Measurements from ENCODE around the gene HSPA9.

Gene HSPA9

DNA sequence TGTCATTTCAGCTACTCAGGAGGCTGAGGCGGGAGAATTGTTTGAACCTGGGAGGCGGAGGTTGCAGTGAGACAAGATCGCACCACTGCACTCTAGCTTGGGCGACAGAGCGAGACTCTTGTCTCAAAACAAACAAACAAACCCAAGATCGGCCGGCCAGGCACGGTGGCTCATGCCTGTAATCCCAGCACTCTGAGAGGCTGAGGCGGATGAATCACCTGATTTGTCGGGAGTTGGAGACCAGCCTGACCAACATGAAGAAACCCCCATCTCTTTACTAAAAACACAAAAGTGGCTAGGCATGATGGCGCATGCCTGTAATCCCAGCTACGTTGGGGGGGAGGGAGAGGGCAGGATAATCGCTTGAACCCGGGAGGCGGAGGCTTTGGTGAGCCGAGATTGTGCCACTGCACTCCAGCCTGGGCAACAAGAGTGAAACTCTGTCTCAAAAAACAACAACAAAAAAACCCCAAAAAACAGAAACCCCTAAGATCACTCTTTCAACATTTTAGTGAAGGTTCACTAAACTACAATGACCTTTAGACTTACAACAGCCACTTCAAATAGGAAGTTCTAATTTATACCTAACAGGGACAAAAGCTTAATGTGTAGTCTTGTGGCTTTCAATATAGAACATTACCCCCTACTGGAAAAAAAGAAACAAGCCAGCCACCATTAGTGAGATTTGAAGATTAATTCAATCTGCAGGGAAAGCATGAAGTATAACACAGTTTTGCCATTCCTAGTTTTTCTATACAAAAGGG, 7.0 kb downstream of the HSPA9 start:
- ATAC-seq (ENCODE audit: insufficient read depth, low read depth) (no peak), DNase-seq (no peak)
- TF ChIP-seq, protein P1, sequence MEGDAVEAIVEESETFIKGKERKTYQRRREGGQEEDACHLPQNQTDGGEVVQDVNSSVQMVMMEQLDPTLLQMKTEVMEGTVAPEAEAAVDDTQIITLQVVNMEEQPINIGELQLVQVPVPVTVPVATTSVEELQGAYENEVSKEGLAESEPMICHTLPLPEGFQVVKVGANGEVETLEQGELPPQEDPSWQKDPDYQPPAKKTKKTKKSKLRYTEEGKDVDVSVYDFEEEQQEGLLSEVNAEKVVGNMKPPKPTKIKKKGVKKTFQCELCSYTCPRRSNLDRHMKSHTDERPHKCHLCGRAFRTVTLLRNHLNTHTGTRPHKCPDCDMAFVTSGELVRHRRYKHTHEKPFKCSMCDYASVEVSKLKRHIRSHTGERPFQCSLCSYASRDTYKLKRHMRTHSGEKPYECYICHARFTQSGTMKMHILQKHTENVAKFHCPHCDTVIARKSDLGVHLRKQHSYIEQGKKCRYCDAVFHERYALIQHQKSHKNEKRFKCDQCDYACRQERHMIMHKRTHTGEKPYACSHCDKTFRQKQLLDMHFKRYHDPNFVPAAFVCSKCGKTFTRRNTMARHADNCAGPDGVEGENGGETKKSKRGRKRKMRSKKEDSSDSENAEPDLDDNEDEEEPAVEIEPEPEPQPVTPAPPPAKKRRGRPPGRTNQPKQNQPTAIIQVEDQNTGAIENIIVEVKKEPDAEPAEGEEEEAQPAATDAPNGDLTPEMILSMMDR (IDR thresholded peaks at IDR 0.05; ENCODE audit: borderline replicate concordance, extremely low read depth, low read length, poor library complexity, severe bottlenecking) = peak; percentile 13
- TF ChIP-seq EZH2 (IDR thresholded peaks at IDR 0.05; ENCODE audit: borderline replicate concordance, low read depth, low read length, severe bottlenecking) = no peak
- peaks cover 49% of the 10 kb centered on the region for H3K4me1 ChIP-seq (ENCODE audit: insufficient read depth, low read length)
- H3K9me3 ChIP-seq (ENCODE audit: insufficient read depth, low read length, severe bottlenecking) = no peaks in the 10 kb centered on the region
- no peak overlapping the region for H2AFZ ChIP-seq (ENCODE audit: low read depth, low read length)
- H3K36me3 ChIP-seq (ENCODE audit: insufficient read depth, low read length) = peaks cover 98% of the 10 kb centered on the region
- H4K20me1 ChIP-seq (ENCODE audit: insufficient read depth, low read length) = peaks cover 64% of the 10 kb centered on the region; the same call in 1 of the 2 replicates
- H3K4me2 ChIP-seq (ENCODE audit: insufficient read depth, low read length) = no peak overlapping the region
- no peak overlapping the region for H3K27ac ChIP-seq (ENCODE audit: low read length)
- no peaks in the 10 kb centered on the region for H3K27me3 ChIP-seq (ENCODE audit: insufficient read depth, low read length, poor library complexity)
- H3K4me3 ChIP-seq (ENCODE audit: low read depth in 1 of 2, low read length in 2 of 2) = no peak overlapping the region
- no peak overlapping the region for H3K9ac ChIP-seq (ENCODE audit: low read depth, low read length)
- H3K79me2 ChIP-seq (ENCODE audit: insufficient read depth, low read length) = peaks cover 98% of the 10 kb centered on the region

DNA sequence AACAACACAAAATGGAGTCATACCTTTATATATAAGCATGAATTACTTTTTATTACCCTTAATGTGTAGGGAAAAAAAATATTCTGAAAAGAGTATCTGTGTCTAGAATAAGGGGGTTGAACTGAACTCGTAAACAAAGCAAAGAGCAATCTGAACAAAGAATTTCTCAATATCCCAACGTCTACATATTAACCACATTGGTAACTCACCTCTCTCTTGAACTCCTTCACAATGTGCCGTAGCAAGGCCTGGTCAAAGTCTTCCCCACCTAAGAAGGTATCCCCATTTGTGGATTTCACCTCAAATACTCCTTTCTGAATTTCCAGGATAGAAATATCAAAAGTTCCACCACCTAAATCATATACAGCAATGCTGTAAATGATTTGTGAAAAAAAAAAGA, 8.4 kb downstream of the HSPA9 start:
- Histone ChIP-seq H3K27me3 (ENCODE audit: insufficient read depth, low read length, poor library complexity) (no peaks in the 10 kb centered on the region), H3K4me2 (ENCODE audit: insufficient read depth, low read length) (no peak overlapping the region), H3K27ac (ENCODE audit: low read length) (no peak overlapping the region), H3K9me3 (ENCODE audit: insufficient read depth, low read length, severe bottlenecking) (no peaks in the 10 kb centered on the region), H2AFZ (ENCODE audit: low read depth, low read length) (no peak overlapping the region), H3K4me3 (ENCODE audit: low read depth in 1 of 2, low read length in 2 of 2) (no peak overlapping the region), H3K36me3 (ENCODE audit: insufficient read depth, low read length) (peaks cover 94% of the 10 kb centered on the region), H3K4me1 (ENCODE audit: insufficient read depth, low read length) (peaks cover 35% of the 10 kb centered on the region; the same call in 1 of the 2 replicates), H3K9ac (ENCODE audit: low read depth, low read length) (no peak overlapping the region), H3K79me2 (ENCODE audit: insufficient read depth, low read length) (peaks cover 94% of the 10 kb centered on the region), H4K20me1 (ENCODE audit: insufficient read depth, low read length) (peaks cover 63% of the 10 kb centered on the region; the same call in 1 of the 2 replicates)
- TF ChIP-seq, protein P1 (IDR thresholded peaks at IDR 0.05; ENCODE audit: borderline replicate concordance, extremely low read depth, low read length, poor library complexity, severe bottlenecking) = no peak
- TF ChIP-seq EZH2 (IDR thresholded peaks at IDR 0.05; ENCODE audit: borderline replicate concordance, low read depth, low read length, severe bottlenecking) = no peak
- ATAC-seq (ENCODE audit: insufficient read depth, low read depth) (no peak), DNase-seq (no peak)

DNA sequence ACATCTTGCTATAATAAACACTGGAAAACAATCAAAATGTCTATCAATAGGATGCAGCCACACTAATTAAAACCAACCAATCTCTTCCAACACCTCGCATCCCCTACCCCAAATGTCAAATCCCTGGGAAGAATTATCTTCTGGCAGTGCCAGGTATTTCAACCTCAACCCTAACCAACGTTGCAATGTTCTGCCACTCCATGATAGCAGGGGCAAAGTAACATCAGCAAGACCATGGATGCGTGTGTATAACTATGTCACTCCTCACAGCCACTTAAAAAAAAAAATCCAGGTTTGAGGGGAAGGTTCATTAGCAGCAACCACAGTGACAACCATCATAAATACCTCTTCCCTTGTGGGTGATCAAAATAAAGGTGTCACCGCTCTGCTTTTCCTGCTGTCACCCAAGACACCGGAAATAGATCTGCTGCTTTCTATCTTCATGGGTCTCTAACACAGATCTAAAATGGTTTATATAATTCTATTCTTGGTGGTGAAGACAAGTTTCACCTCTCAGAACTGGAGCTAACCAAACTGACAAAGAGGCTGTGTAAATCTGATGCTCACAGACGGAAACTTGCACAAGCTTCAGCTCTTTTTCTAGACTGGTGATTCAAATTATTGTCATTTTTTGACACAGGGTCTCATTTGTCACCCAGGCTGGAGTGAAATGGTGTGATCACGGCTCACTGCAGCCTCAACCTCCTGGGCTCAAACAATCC, 9.9 kb downstream of the HSPA9 start:
- Histone ChIP-seq H4K20me1 (ENCODE audit: insufficient read depth, low read length) (peaks cover 58% of the 10 kb centered on the region; the same call in 1 of the 2 replicates), H3K4me3 (ENCODE audit: low read depth in 1 of 2, low read length in 2 of 2) (no peak overlapping the region), H3K27ac (ENCODE audit: low read length) (no peak overlapping the region), H3K79me2 (ENCODE audit: insufficient read depth, low read length) (peaks cover 92% of the 10 kb centered on the region), H3K4me1 (ENCODE audit: insufficient read depth, low read length) (peaks cover 21% of the 10 kb centered on the region; the same call in 1 of the 2 replicates), H3K9ac (ENCODE audit: low read depth, low read length) (no peak overlapping the region), H3K27me3 (ENCODE audit: insufficient read depth, low read length, poor library complexity) (no peaks in the 10 kb centered on the region), H3K36me3 (ENCODE audit: insufficient read depth, low read length) (peaks cover 94% of the 10 kb centered on the region), H3K4me2 (ENCODE audit: insufficient read depth, low read length) (no peak overlapping the region), H2AFZ (ENCODE audit: low read depth, low read length) (no peak overlapping the region), H3K9me3 (ENCODE audit: insufficient read depth, low read length, severe bottlenecking) (no peaks in the 10 kb centered on the region)
- TF ChIP-seq, protein P1 (IDR thresholded peaks at IDR 0.05; ENCODE audit: borderline replicate concordance, extremely low read depth, low read length, poor library complexity, severe bottlenecking) = no peak
- no peak for TF ChIP-seq EZH2 (IDR thresholded peaks at IDR 0.05; ENCODE audit: borderline replicate concordance, low read depth, low read length, severe bottlenecking)
- ATAC-seq (ENCODE audit: insufficient read depth, low read depth) = no peak
- DNase-seq = no peak

Measured in DND-41 (cell line).